GM06990 (cell line): ENCODE measurements around the gene CLHC1.
"Not testable (repeated sequence)": the region's sequence is repeated elsewhere in the genome, so short reads cannot be mapped to it uniquely, and the experiment has no call there.

Experiments
- DNase-seq: peaks from one replicate; pipeline ENCODE4 v3.0.0-alpha.2; 2011; ENCODE audit not compliant: insufficient read length; ENCODE audit errors: extremely low read depth
- H3K27me3 ChIP-seq: replicated peaks from 2 replicates; pipeline ENCODE4 v1.6.0; 2011; ENCODE audit warnings: low read length; ENCODE audit not compliant: control insufficient read depth, insufficient read depth
- H3K36me3 ChIP-seq: 2 replicates; pipeline ENCODE4 v1.5.1; 2011; ENCODE audit warnings: low read length; ENCODE audit not compliant: control insufficient read depth, insufficient read depth
- H3K4me3 ChIP-seq: replicated peaks from 2 replicates; pipeline ENCODE4 v1.5.1; 2011; ENCODE audit warnings: low read depth, mild to moderate bottlenecking, control low read depth, low read length
- TF ChIP-seq, protein P1 (sequence below): IDR thresholded peaks from 2 replicates; pipeline ENCODE4 v1.5.1; 2011; ENCODE audit warnings: low read length, control low read depth, mild to moderate bottlenecking, inconsistent platforms; ENCODE audit not compliant: insufficient read depth, poor library complexity, severe bottlenecking

CLHC1 gene

DNA sequence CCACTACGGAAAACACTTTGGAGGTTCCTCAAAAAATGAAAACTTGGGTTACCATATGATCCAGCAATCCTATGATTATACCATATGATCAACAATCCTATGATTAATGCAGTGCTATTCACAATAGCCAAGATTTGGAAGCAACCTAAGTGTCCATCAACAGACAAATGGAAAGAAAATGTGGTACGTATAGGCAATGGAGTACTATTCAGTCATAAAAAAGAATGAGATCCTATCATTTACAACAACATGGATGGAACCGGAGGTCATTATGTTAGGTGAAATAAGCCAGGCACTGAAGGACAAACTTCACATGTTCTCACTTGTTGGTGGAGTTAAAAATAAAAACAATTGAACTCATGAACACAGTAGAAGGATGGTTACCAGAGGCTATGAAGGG lies 27.6 kb downstream of the CLHC1 start:
- H3K36me3 ChIP-seq: no peaks in the 10 kb centered on the region
- TF ChIP-seq, protein P1, sequence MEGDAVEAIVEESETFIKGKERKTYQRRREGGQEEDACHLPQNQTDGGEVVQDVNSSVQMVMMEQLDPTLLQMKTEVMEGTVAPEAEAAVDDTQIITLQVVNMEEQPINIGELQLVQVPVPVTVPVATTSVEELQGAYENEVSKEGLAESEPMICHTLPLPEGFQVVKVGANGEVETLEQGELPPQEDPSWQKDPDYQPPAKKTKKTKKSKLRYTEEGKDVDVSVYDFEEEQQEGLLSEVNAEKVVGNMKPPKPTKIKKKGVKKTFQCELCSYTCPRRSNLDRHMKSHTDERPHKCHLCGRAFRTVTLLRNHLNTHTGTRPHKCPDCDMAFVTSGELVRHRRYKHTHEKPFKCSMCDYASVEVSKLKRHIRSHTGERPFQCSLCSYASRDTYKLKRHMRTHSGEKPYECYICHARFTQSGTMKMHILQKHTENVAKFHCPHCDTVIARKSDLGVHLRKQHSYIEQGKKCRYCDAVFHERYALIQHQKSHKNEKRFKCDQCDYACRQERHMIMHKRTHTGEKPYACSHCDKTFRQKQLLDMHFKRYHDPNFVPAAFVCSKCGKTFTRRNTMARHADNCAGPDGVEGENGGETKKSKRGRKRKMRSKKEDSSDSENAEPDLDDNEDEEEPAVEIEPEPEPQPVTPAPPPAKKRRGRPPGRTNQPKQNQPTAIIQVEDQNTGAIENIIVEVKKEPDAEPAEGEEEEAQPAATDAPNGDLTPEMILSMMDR: no peak

DNA sequence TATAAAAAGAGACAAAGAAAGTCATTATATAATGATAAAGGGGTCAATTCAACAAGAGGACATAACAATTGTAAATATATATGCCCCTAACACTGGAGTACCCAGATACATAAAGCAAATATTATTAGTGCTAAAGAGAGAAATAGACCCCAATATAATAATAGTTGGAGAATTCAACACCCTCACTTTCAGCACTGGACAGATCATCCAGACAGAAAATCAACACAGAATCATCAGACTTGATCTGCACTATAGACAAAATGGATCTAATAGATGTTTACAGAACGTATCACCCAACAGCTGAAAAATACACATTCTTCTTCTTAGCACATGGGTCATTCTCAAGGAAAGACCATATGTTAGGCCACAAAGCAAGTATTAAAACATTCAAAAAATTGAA lies 31.7 kb downstream of the CLHC1 start:
- TF ChIP-seq, protein P1: no peak
- DNase-seq: no peak
- Histone ChIP-seq H3K4me3 (no peak overlapping the region), H3K27me3 (no peaks in the 10 kb centered on the region), H3K36me3 (no peaks in the 10 kb centered on the region; the same call in 1 of the 2 replicates)

More for the DNA sequence above, 27.6 kb downstream of the CLHC1 start:
- no peaks in the 10 kb centered on the region for H3K27me3 ChIP-seq
- DNase-seq: no peak
- no peak overlapping the region for H3K4me3 ChIP-seq

DNA sequence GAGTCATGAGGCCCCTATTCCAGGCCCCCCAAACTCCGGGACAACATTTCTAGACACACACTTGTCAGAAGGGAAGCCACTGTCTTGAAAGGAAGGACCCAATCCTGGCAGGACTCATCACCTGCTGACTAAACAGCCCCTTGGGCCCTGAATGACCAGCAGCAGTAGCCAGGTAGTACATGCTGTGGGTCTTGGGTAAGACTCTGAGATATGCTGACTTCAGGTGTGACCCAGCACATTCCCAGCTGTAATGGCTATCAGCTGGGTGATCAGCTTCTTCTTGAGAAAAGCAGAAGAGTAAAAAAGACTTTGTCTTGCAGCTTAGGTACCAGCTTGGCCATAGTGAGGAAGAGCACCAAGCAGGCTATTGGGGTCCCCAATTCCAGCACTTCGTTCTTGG lies 35.6 kb downstream of the CLHC1 start:
- no peaks in the 10 kb centered on the region; the same call in 1 of the 2 replicates for H3K36me3 ChIP-seq

DNA sequence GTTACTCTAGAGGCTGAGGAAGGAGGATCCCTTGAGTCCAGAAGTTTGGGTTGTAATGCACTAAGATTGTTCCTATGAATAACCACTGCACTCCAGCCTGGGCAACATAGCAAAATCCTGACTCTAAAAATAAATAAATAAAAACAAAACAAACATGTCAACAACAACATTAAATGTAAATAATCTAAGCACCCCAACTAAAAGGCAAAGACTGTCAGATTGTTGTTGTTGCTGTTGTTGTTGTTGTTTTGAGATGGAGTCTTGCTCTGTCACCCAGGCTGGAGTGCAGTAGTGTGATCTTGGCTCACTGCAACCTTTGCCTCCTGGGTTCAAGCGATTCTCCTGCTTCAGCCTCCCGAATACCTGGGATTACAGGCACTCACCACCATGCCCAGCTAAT lies 40.2 kb downstream of the CLHC1 start:
- not testable (repeated sequence) for H3K36me3 ChIP-seq, H3K27me3 ChIP-seq, H3K4me3 ChIP-seq, DNase-seq

More for the DNA sequence above, 35.6 kb downstream of the CLHC1 start:
- TF ChIP-seq, protein P1: no peak
- H3K4me3 ChIP-seq: no peak overlapping the region
- no peaks in the 10 kb centered on the region for H3K27me3 ChIP-seq
- DNase-seq: no peak

DNA sequence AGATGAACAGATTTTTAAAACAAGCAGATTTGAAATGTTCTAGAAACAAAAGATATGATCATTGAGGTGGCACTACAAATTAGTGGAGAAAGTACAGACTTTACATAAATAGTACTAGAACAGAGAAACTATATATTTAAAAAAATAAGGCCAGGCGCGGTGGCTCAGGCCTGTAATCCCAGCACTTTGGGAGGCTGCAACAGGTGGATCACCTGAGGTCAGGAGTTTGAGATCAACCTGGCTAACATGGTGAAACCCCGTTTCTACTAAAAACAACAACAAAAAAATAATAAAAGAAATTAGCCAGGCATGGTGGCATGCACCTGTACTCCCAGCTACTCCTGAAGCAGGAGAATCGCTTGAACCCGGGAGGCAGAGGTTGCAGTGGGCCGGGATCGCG lies 45.3 kb downstream of the CLHC1 start:
- DNase-seq, H3K36me3 ChIP-seq, H3K27me3 ChIP-seq, H3K4me3 ChIP-seq: not testable (repeated sequence)

DNA sequence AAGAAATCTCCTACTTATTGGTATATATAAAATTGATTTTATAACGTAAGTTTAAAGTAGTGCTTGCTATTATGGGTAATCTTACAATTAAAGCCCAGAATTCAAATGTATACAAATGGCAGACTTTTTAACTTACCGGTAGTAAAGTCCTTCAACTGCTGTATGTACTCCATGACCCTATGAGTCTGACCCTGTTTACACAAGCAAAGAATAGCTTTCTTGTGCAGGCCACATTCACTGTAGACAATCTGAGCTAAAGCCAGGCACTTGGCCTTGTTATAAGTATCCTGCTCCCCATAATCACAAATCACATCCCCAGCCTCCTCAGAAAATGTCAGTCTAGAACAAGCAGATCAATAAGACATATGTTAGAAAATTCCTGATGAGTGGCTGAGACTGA lies 51.7 kb downstream of the CLHC1 start:
- H3K27me3 ChIP-seq: no peaks in the 10 kb centered on the region
- no peaks in the 10 kb centered on the region for H3K36me3 ChIP-seq
- no peak overlapping the region for H3K4me3 ChIP-seq
- TF ChIP-seq, protein P1: no peak
- no peak for DNase-seq

DNA sequence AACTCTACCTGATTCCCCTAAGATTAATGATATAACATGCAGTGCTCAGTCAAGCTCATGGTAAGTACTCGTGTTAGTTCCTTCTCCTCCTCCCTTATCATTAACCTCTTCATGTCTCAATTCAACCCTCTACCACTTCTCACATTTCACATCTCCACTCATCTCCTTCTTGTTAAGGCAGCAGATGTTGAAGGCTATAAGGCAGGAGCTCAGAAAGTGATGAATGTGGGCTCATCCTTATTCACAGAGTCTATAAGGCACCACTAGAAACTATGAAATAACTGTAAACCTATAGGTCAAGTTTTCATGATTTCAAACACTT lies 56.0 kb downstream of the CLHC1 start:
- TF ChIP-seq, protein P1: no peak
- Histone ChIP-seq H3K4me3 (no peak overlapping the region), H3K27me3 (no peaks in the 10 kb centered on the region), H3K36me3 (no peaks in the 10 kb centered on the region)
- no peak for DNase-seq
